Occipital lobe (tissue), 3 donors: ENCODE data around the gene DCTN3. TPM values are rescaled to one million over a fixed set of nuclear protein-coding genes. Genes with fewer than 3 reads are reported as not detected.

ENCODE experiments used
- DNase-seq: peaks from one replicate; lab custom pipeline; 2025; lab: John Stamatoyannopoulos, UW
- small RNA-seq: library from RNA; depleted of rRNA; stranded (forward); fragments of <200 nt; gene quantifications from one replicate; pipeline ENCODE3, GENCODE V24; 2014
- total RNA-seq: library from RNA; depleted of rRNA; stranded (reverse); fragments of >200 nt; gene quantifications from one replicate; pipeline ENCODE4 v1.2.3, GENCODE V29; 2014

The DCTN3 gene
- total RNA-seq, 1 donor from 2014 or later, result 108 TPM

DNA sequence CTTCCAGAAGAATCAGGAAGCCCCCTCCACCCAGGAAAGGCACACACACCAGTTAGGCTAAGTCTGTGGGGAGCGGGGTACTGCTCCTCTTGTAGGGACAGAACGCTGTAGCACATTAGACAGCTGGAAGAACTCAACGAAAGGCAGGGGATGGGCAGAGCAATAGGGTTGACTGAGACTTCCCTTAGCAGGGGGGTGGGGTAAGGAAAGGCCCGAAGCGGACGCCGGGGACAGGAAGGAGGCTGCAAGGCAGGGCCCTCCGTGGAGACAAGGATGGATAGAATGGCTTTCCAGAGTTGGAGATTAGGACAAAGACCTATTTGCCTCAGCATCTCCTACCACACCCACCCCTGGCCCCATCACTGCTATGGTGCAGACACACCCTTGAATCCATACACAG lies 45.1 kb downstream of the DCTN3 start:
- no peak for DNase-seq

DNA sequence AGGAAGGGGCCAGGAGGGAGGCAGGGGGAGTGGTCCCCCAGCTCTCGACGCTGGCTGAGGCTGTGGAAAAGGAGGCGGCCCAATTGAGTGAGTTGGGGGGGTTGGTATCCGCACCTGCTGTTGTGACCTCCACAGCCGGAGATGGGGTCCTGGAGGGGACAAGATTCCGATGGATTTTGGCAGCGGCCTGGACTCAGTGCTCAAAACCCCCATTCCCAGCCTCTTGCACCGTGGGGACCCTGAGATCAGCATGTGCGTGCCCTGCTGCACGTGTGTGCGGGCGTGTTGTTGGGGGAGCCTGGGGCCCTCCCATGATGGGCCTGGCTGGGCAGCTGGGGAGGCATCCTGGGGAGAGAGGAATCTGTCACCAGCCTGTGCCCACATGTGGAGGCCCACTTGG lies 45.7 kb downstream of the DCTN3 start:
- no peak for DNase-seq

DNA sequence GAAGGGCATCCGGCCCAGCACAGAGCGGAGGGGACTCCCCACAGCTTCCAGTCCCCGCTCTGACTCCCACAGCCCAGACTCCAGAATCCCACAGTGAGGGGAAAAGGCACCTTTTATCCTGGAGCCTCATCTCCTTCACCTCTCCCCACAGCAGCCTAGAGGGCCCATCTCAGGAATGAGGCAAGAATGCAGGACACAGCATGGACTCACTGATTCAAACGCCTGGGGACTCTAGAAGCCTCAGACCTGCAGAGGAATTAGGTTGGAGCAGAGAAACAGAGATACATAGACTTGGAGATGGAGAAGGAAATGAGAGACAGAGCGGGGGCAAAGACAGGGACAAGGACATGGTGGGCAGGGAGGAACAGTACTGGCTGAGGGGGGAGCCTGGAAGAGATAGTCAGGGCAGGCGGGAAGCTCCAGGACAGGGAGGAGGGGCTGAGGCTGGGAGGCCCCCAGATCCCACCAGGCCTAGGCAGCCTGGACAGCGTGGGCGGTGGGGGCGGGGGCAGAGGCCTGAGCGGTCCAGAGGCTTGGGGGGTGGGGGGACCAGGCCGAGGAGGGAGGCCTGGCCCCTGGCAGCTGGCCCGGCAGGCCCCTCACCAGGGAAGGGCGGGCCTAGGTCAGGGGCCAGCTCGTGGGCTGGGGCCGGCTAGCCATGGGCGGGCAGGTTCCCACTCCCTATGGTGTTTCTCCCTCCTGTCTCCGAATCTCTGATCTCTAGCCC lies 46.5 kb downstream of the DCTN3 start:
- no peak for DNase-seq

DNA sequence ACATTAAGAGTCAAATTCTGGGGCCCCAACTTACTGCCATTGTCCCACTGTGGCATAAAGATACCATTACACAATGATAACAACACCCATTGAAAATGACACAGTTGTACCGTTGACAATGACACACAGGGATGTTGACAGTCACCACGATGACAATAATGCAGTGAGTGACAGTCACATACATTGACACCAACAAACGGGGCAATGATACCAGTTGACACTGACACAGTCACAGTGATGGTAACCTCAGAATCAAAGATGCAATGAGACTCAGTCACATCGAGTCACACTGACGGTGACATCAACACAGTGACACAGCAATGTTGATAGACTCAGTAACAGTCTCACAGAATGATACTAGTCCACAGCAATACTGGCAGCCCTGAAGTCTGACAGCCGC lies 47.7 kb downstream of the DCTN3 start:
- no peak for DNase-seq

DNA sequence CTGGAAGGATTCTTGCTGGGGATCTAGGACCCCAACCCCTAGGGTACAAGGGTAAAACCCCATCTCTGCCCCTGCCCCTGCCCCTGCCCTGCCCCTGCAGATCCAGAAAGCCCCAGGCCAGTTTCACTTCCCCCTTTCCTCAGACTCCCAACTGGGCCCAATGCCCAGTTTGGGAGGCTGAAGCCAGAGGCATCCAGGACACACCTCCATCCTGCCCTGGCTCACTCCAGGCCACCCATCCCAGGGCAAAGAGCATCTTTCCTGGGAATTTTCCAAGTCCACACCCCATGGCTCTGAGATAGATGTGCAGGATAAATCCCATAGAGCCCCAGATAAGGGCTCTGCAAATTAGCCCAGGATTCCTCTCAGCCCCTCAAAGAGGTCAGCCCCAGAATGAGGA lies 48.2 kb downstream of the DCTN3 start:
- DNase-seq, result no peak

DNA sequence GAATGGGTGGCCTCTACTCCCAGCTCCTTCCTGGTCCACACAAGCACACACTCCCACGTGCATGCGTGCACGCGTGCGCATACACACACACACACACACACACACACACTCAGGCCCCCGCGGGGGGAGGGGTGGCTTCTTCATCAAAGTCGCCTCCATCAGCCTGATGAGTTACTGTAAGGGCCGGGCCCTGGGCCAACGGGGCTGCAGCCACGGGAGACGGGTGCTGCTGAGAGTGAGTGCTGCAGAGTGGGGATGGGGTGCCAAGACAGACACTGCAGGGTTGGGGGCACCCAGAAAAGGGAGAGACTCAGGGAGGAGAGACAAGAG lies 48.8 kb downstream of the DCTN3 start:
- DNase-seq, result no peak

DNA sequence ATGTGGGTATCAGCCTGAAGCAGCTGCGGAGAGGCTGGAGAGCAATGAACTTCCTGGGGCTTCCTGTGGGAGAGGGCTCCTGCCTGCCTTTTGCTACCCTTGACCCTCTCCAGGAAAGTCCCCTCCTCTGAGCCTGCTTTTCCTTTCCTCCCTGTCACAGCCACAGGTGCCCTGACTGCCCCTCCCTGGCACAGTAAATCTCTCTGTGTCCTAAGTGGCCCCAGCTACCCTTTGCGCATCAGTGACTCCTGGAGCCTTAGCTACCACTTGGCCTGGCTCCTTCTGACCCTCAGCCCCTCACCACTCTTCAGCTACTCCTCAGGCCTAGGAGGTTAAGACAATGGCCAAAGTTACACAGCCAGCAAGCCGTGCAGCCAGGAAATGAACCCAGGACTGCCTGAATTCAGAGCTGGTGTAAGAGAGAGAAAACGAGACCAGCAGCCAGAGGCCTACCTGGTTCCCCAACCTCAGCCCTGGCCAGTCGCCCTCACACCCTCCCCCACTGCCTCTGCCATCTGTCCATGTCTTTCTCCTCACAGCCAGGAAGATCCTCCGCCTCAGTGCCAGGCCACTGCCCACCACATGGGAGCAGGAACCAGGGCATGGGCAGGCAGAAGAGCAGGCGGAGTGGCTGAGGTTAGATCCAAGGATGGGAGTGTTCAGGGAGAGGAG lies 49.4 kb downstream of the DCTN3 start:
- DNase-seq, result no peak

DNA sequence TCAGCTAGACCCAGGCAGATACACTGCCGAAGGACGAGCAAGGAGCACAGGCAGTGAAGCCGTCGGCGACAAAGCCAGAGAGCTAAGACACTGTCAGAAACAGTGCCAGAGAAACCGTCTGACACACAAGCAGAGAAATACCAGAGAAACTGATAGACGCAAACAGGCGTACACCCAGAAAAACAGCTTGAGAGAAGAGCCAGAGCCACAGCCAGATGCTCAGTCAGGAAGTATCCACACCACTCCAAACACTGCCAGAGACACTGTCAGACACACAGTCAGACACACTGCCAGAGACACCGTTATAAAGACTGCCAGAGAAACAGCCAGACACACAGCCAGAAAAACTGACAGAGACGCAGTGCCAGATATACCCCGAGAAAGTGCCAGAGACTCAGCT lies 49.9 kb downstream of the DCTN3 start:
- DNase-seq, result no peak

DNA sequence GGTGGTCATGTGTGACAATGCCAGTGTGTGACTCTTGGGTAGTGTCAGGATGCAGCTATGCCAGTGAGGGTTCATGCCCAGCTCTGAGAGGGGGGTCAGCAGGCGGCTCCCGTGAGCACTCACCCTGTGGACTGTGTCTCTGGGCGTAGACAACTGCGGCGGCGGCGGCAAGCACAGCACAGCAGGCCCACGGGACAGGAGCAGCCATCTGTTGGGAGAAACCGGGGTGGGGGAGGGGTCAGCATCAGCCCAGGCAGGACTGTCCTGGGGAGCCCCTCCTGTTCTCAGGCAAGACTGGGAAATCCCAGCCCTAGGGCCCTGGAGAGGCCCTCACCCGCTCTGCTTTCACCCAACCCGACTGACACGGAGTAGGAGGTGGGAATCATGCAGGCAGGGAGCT lies 51.5 kb downstream of the DCTN3 start:
- no peak for DNase-seq

DNA sequence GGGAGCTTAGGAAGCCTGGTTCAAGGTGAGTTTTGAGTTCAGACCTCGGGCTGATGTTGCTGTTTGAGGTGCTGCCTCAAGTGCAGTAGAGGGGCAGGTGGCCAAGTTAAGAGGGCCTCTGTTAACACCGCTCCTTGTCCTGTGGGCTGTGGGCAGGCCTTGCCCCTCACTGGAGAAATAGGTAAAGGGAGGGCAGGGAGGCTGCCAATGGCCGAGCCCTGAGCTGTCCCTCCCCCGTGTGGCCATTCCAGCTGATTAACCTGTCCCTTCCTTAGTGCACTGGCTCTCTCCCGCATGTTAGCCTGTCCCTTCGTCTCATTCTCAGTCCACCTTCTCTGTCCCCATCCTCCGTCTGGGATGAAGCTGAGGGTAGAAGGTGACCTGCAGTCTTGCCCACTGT lies 52.2 kb downstream of the DCTN3 start:
- DNase-seq, result no peak

DNA sequence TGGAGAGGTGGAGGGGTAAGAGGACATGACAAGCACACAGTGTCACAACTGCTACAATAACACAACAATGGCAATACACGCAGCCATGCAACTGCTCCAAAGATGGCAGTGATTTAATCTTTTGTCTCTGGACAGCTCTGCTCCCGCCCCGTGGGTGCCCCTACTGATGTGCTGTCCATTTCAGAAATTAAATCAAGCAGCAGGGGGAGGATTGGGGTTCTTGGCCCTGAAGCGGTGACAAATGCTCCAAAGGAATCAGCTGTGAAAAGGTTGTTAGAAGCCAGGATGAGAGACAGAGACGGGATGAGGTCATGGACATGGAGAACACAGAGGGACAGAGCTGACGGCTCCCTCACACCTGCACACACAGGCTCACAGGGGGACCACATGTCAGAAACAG lies 53.3 kb downstream of the DCTN3 start:
- no peak for DNase-seq

DNA sequence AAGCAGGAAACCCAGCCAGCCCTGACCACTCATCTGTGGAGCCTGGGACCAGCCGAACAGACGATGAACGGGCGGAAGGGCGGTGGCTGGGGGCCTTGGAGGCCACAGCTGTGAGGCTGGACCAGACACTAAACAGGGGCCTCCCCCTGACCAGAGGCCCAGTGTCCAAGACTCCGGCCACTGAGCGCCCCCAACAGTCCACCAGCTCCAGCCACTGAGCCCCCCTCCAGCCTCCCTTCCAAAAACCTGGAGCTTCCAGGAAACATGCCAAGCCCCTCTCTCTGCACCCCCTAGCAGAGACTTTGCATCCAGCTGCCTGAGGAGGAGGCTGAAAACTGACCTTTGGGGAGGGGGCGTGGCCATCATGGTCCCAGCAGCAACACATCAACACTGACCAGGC lies 54.0 kb downstream of the DCTN3 start:
- no peak for DNase-seq

DNA sequence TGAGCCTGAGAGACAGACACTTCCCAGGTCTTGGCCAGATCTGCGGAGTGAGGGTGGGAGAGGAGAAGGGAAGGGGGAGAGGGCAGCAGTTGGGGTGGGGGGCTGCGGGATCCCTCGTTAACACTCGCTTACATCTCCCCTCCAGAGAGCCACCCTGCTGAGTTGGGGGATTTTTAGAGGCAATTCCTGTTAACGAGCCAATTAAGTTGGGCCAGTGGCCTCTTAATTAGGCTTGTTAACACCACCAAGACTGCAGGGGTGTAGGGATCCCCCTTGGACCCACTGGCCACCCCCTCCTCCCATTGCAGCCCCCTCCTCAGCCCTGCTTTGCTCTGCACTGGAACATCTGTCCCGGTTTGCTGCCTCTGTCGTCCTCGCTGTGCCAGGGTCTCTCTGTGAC lies 54.4 kb downstream of the DCTN3 start:
- DNase-seq, result no peak

DNA sequence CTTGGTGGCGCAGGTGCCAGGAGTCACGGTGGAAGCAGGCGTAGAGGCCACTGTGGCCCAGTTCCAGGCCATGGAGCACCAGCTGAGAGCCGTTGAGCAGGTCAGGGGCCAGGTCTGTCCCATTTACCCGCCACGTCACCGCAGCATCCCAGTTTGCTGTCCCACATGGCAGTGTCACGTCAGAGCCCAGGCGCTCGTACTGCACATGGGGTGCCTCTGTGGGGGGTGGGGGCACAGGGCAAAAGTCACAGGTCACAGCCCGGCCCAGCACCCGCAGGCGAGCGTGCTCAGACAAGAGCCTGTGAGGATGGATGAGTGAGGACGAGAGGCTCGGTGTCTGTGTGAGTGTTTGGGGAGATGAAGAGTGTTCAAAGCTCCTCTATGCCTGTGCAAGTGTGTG lies 55.7 kb downstream of the DCTN3 start:
- no peak for DNase-seq

Small RNA genes lying within 50 kb of the gene (small RNA-seq; reads per million reads assigned to genes)
- gene CCL27, result not detected

Other genes starting within 250 kb of the DCTN3 start
- 4.7 TPM for gene MYORG, start 243.6 kb downstream of the DCTN3 start, total RNA-seq
- 23.1 TPM for gene FAM219A, start 161.9 kb downstream of the DCTN3 start, total RNA-seq
- gene DNAI1, start 161.7 kb downstream of the DCTN3 start, total RNA-seq, result 0.78 TPM
- 37.6 TPM for gene ENHO, start 97.5 kb downstream of the DCTN3 start, total RNA-seq
- gene CNTFR, start 30.8 kb downstream of the DCTN3 start, total RNA-seq, result 14.0 TPM
- gene RPP25L, start 8.4 kb downstream of the DCTN3 start, total RNA-seq, result 5.5 TPM
- not detected for gene ARID3C, start 8.6 kb upstream of the DCTN3 start, total RNA-seq
- gene SIGMAR1, start 17.3 kb upstream of the DCTN3 start, total RNA-seq, result 24.3 TPM
- 32.4 TPM for gene GALT, start 26.2 kb upstream of the DCTN3 start, total RNA-seq
- 5.0 TPM for gene IL11RA, start 31.7 kb upstream of the DCTN3 start, total RNA-seq
- gene CCL27, start 42.2 kb upstream of the DCTN3 start, total RNA-seq, result 0.31 TPM
- gene CCL19, start 70.8 kb upstream of the DCTN3 start, total RNA-seq, result not detected
- not detected for gene CCL21, start 89.6 kb upstream of the DCTN3 start, total RNA-seq